HG03025 (cell line): ENCODE results near the gene LGR4.
A peak's percentile ranks its signal among the peaks of the same experiment; 100 is the strongest.

Experiments
- ATAC-seq: cut with Tn5 transposase; IDR thresholded peaks from one replicate; pipeline ENCODE4 v1.9.1; 2021; ENCODE audit warnings: mild to moderate bottlenecking, moderate library complexity; ENCODE audit not compliant: unreplicated experiment, low FRiP score

LGR4 gene

GRCh38 chr11:27386181-27386845, 86.3 kb downstream of the LGR4 start:
- ATAC-seq: no peak

GRCh38 chr11:27385245-27385644, 87.3 kb downstream of the LGR4 start:
- ATAC-seq: no peak

DNA sequence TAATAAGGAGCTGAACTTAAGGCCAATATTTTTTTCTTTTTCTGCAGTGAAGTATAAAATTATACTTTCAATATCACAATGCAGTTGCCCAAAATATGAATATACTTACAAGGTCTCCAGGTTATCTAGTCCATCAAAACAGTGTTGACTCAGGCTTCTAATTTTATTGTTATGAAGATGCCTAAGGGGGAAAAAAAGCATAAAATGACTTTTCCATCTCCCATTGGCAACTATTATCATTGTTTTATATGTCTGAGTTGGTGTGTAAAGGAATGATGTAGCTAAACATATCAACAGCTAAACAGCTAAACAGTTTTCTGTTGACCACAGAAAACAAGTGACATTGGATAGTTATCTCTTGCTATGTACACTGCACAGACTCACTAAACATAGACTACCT, 88.4 kb downstream of the LGR4 start:
- ATAC-seq: no peak

DNA sequence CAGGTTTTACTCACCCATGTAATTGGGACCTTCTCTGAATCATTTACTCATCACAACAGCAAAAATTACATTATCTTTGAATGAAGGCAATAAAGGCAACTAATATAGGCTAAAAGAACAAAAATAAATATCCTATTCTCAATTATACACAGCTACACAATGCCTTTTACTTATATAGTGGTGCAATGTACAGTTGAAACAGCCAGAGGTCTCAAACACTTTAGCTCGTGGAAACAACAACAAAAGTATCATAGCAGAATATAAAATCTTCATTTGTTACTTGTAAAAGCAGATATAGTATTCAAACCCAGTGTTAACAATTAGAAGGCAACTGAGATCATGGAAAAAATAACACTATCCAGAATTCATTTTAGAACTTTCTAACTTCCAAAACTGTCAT, 88.9 kb downstream of the LGR4 start:
- ATAC-seq: no peak

DNA sequence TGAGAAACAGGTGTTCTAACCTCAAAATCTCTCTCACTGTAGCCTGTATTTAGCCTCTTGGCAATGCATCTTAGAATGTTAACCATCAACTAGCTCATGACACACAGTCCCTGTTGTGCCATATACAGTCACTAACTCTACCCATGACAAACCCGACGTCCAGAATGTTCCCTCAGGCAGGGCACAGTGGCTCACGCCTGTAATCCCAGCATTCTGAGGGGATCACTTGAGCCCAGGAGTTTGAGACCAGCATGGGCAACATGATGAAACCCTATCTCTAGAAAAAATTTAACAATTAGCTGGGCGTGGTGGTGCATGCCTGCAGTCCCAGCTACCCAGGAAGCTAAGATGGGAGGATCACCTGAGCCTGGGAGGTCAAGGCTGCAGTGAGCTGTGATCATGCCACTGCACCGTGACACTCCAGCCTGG, 91.3 kb downstream of the LGR4 start:
- ATAC-seq: no peak

- no peak for ATAC-seq
These were observed 91.8 kb downstream of the LGR4 start for GRCh38 chr11:27380771-27381170.

GRCh38 chr11:27379449-27379848, 93.1 kb downstream of the LGR4 start:
- no peak for ATAC-seq

- ATAC-seq: no peak
These were observed 97.2 kb downstream of the LGR4 start for GRCh38 chr11:27375370-27375769.

DNA sequence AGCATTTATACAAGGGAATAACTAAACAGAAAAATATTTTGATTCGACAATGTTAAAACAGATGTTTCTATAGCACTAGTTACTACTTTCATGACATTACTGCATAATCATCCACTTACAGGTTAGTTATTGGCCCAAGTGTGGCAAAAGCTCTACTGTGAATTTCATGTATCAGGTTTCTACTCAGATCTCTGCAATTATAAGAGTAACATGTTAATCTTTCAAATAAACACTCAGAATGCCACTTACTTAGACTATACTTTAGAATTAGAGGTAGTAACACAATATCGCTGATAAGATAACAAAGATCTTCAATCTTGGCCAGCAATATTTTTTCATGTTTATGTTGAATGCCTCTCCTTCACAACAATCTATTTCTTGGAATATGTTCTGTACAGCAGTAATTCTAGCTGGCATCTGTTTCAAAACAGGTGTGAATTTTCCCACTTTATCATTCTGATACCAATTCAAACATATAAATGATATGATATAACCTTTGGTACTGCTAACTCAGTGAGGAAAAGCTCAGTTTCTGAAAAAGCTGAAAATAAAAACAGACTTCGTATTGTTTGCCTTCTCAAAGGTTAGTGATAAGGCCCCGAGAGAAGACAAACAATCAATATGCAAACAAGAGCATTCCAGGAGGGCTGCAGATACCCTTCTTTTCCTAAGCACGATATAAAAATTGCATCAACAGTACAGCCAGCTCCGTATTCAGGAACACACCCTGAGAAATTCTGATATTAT, 98.6 kb downstream of the LGR4 start:
- ATAC-seq: no peak

- ATAC-seq: no peak
These were observed 99.2 kb downstream of the LGR4 start for GRCh38 chr11:27373392-27373791.

- no peak for ATAC-seq
These were observed 100.4 kb downstream of the LGR4 start for GRCh38 chr11:27372164-27372563.

DNA sequence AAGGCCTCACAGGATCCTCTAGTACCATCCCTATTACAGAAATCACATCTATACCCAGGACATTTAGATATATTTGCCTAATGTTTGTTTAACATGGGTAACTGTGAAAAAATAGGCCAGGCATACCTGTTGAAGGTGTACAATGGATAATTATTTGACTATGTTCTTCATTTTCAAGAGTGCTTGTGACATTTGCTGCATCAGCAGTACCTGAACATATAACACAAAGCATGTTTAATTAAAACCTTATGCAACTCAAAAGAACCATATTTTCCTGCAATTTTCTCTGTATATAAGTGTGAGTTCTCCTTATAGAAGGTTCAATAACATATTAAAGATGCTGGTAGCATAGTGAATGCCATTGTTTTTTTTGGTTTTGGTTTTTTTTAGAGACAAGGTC, 101.1 kb downstream of the LGR4 start:
- ATAC-seq: no peak

DNA sequence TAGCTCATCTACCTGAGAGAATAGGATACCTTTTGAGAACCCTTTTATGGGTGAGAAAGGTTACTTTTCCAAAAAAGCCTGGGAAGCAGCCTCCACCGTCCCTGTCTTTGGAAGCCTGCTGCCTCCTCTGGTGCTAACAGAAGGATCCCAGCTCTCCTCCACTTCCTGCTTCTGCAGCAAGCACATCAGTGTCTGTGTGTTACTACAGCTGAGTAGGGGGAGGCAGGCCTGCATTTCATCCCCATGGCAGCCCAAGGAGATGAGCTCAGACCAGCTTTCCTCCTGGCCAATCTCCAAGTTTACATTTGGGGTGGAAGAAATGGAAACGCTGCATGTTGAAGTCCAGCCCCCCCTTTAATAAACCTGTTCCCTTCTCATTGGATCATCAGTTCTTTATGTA, 102.2 kb downstream of the LGR4 start:
- ATAC-seq: no peak

- ATAC-seq: no peak
These were observed 104.7 kb downstream of the LGR4 start for GRCh38 chr11:27367881-27368280.

GRCh38 chr11:27363576-27364117, 108.9 kb downstream of the LGR4 start:
- ATAC-seq: no peak

GRCh38 chr11:27362749-27363575, 109.6 kb downstream of the LGR4 start, which contains the start of gene CCDC34:
Gene CCDC34 (minus strand): TSS chr11:27363215. CDS start chr11:27363194, 21 bp downstream.
- peak; percentile 98 for ATAC-seq

- ATAC-seq: no peak
These were observed 110.8 kb downstream of the LGR4 start for GRCh38 chr11:27361649-27362431.

DNA sequence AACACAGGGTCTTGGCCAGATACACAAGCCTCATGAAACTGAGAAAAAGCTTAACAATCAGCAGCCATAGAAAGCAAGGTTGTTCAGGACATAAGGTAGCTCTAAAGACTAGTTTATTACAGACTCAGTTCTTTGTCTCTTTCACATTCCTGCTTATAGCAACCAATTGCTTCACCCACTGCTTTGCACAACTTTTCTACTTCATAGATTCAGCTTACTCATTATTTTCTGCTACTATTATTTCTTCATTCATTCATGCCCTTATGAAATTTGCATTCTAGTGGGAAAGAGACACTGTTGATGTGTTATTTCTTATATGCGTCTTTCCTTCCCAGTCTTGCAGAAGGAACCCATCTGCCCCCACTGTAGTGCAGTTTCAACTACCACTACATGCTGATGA, 114.3 kb downstream of the LGR4 start:
- ATAC-seq: no peak

- ATAC-seq: no peak
These were observed 115.3 kb downstream of the LGR4 start for GRCh38 chr11:27357250-27357649.

DNA sequence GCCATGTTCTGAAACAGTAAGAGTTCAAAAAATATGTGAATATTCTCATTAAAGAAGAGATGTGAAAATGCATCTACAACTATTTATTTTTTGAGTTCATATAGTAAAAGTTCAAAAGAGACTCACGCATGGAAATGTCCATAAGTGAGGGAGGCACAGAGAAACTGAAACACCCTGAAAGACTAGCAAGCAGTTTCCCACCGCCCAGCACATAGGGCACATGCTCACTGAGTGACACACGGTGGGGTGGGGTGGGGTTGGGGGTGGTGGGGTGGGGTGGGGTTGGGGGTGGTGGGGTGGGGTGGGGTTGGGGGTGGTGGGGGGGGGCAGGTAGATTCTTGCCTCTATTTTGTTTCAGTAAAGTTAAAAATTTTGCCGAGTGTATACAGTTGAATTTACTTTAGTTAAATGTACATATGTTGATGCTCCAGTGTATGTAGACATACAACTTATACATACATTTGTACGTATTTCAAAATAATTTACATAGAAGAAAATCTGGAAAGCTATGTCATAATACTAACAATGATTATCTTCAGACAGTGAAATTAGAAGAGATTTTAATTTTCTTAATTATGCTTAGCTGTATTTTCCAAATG, 115.9 kb downstream of the LGR4 start:
- ATAC-seq: no peak
